ENCODE results near the gene CES5A.

CES5A gene

GRCh38 chr16:55909876-55910275 is 34.7 kb upstream of the CES5A start:
- H2AFZ ChIP-seq: no peak overlapping the region
- no peaks in the 10 kb centered on the region for H3K36me3 ChIP-seq (ENCODE audit: control insufficient read depth, insufficient read depth, low read length)
- H3K4me1 ChIP-seq: no peaks in the 10 kb centered on the region
- TF ChIP-seq, protein P1, sequence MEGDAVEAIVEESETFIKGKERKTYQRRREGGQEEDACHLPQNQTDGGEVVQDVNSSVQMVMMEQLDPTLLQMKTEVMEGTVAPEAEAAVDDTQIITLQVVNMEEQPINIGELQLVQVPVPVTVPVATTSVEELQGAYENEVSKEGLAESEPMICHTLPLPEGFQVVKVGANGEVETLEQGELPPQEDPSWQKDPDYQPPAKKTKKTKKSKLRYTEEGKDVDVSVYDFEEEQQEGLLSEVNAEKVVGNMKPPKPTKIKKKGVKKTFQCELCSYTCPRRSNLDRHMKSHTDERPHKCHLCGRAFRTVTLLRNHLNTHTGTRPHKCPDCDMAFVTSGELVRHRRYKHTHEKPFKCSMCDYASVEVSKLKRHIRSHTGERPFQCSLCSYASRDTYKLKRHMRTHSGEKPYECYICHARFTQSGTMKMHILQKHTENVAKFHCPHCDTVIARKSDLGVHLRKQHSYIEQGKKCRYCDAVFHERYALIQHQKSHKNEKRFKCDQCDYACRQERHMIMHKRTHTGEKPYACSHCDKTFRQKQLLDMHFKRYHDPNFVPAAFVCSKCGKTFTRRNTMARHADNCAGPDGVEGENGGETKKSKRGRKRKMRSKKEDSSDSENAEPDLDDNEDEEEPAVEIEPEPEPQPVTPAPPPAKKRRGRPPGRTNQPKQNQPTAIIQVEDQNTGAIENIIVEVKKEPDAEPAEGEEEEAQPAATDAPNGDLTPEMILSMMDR (IDR thresholded peaks at IDR 0.05): no peak
- H3K79me2 ChIP-seq: no peaks in the 10 kb centered on the region
- no peak overlapping the region for H3K27ac ChIP-seq
- no peaks in the 10 kb centered on the region for H3K9me3 ChIP-seq (ENCODE audit: control insufficient read depth, low read length)
- no peak overlapping the region for H3K4me3 ChIP-seq (ENCODE audit: low read depth, low read length)
- no peak overlapping the region for H3K9ac ChIP-seq
- H3K4me2 ChIP-seq (ENCODE audit: low read length): no peak overlapping the region
- no peaks in the 10 kb centered on the region for H3K27me3 ChIP-seq (ENCODE audit: control insufficient read depth, insufficient read depth, low read length)

- H3K9ac ChIP-seq: no peak overlapping the region
- H3K9me3 ChIP-seq (ENCODE audit: control insufficient read depth, low read length): no peaks in the 10 kb centered on the region
- TF ChIP-seq, protein P1 (IDR thresholded peaks at IDR 0.05): no peak
- no peak overlapping the region for H3K4me3 ChIP-seq (ENCODE audit: low read depth, low read length)
- H2AFZ ChIP-seq: no peak overlapping the region
- H3K27me3 ChIP-seq (ENCODE audit: control insufficient read depth, insufficient read depth, low read length): no peaks in the 10 kb centered on the region
- no peaks in the 10 kb centered on the region for H3K79me2 ChIP-seq
- no peaks in the 10 kb centered on the region for H3K4me1 ChIP-seq
- H3K36me3 ChIP-seq (ENCODE audit: control insufficient read depth, insufficient read depth, low read length): no peaks in the 10 kb centered on the region
- H3K27ac ChIP-seq: no peak overlapping the region
- no peak overlapping the region for H3K4me2 ChIP-seq (ENCODE audit: low read length)
Observed at GRCh38 chr16:55908641-55909040, 33.5 kb upstream of the CES5A start.

- H3K4me2 ChIP-seq (ENCODE audit: low read length): no peak overlapping the region
- no peaks in the 10 kb centered on the region for H3K79me2 ChIP-seq
- no peaks in the 10 kb centered on the region for H3K27me3 ChIP-seq (ENCODE audit: control insufficient read depth, insufficient read depth, low read length)
- TF ChIP-seq, protein P1 (IDR thresholded peaks at IDR 0.05): no peak
- no peak overlapping the region for H3K9ac ChIP-seq
- no peaks in the 10 kb centered on the region for H3K9me3 ChIP-seq (ENCODE audit: control insufficient read depth, low read length)
- H3K36me3 ChIP-seq (ENCODE audit: control insufficient read depth, insufficient read depth, low read length): no peaks in the 10 kb centered on the region
- H3K4me1 ChIP-seq: no peaks in the 10 kb centered on the region
- H3K4me3 ChIP-seq (ENCODE audit: low read depth, low read length): no peak overlapping the region
- no peak overlapping the region for H3K27ac ChIP-seq
- H2AFZ ChIP-seq: no peak overlapping the region
Observed at GRCh38 chr16:55907661-55908060, 32.5 kb upstream of the CES5A start.

- H3K27ac ChIP-seq: no peak overlapping the region
- no peaks in the 10 kb centered on the region for H3K4me1 ChIP-seq
- H3K4me2 ChIP-seq (ENCODE audit: low read length): no peak overlapping the region
- H3K36me3 ChIP-seq (ENCODE audit: control insufficient read depth, insufficient read depth, low read length): no peaks in the 10 kb centered on the region
- H3K27me3 ChIP-seq (ENCODE audit: control insufficient read depth, insufficient read depth, low read length): no peaks in the 10 kb centered on the region
- H3K4me3 ChIP-seq (ENCODE audit: low read depth, low read length): no peak overlapping the region
- no peaks in the 10 kb centered on the region for H3K79me2 ChIP-seq
- TF ChIP-seq, protein P1 (IDR thresholded peaks at IDR 0.05): no peak
- H3K9ac ChIP-seq: no peak overlapping the region
- H2AFZ ChIP-seq: no peak overlapping the region
- no peaks in the 10 kb centered on the region for H3K9me3 ChIP-seq (ENCODE audit: control insufficient read depth, low read length)
Observed at GRCh38 chr16:55906123-55906522, 30.9 kb upstream of the CES5A start.

GRCh38 chr16:55905651-55906050 is 30.5 kb upstream of the CES5A start:
- no peaks in the 10 kb centered on the region for H3K27me3 ChIP-seq (ENCODE audit: control insufficient read depth, insufficient read depth, low read length)
- H3K9me3 ChIP-seq (ENCODE audit: control insufficient read depth, low read length): no peaks in the 10 kb centered on the region
- H3K4me2 ChIP-seq (ENCODE audit: low read length): no peak overlapping the region
- TF ChIP-seq, protein P1 (IDR thresholded peaks at IDR 0.05): no peak
- no peak overlapping the region for H3K27ac ChIP-seq
- H3K79me2 ChIP-seq: no peaks in the 10 kb centered on the region
- no peaks in the 10 kb centered on the region for H3K4me1 ChIP-seq
- no peaks in the 10 kb centered on the region for H3K36me3 ChIP-seq (ENCODE audit: control insufficient read depth, insufficient read depth, low read length)
- no peak overlapping the region for H2AFZ ChIP-seq
- H3K4me3 ChIP-seq (ENCODE audit: low read depth, low read length): no peak overlapping the region
- H3K9ac ChIP-seq: no peak overlapping the region
